Loucy (cell line): Measurements from ENCODE around the gene PLSCR5.
A peak's percentile ranks its signal among the peaks of the same experiment; 100 is the strongest.

Experiments
- H2AFZ ChIP-seq: fragments of 200-600 bp; sonication (generic); 2 replicates; pipeline ENCODE4 v1.6.0; 2016; ENCODE audit warnings: antibody characterized with exemption, mild to moderate bottlenecking, low read length, moderate library complexity
- H3F3A ChIP-seq: fragments of 200-600 bp; 2 replicates; pipeline ENCODE4 v1.6.0; 2016; ENCODE audit warnings: antibody characterized with exemption, low read depth, mild to moderate bottlenecking
- H3K27me3 ChIP-seq: fragments of 200-600 bp; sonication (generic); 2 replicates; pipeline ENCODE4 v1.6.1; 2014; ENCODE audit warnings: low read length, mild to moderate bottlenecking; ENCODE audit not compliant: insufficient read depth, poor library complexity, severe bottlenecking
- H3K36me3 ChIP-seq: fragments of 200-600 bp; sonication (generic); 2 replicates; pipeline ENCODE4 v1.6.1; 2016; ENCODE audit warnings: low read length; ENCODE audit not compliant: insufficient read depth
- H3K4me1 ChIP-seq: fragments of 200-600 bp; sonication (generic); 2 replicates; pipeline ENCODE4 v1.5.1; 2014; ENCODE audit warnings: low read length, mild to moderate bottlenecking; ENCODE audit not compliant: insufficient read depth, poor library complexity, severe bottlenecking
- H3K4me2 ChIP-seq: fragments of 200-600 bp; sonication (generic); 2 replicates; pipeline ENCODE4 v1.6.0; 2014; ENCODE audit warnings: antibody characterized with exemption, low read length, low read depth, mild to moderate bottlenecking; ENCODE audit not compliant: poor library complexity, severe bottlenecking
- H3K4me3 ChIP-seq: fragments of 200-600 bp; sonication (generic); 2 replicates; pipeline ENCODE4 v1.5.1; 2014; ENCODE audit warnings: low read length, mild to moderate bottlenecking, mixed read lengths; ENCODE audit not compliant: poor library complexity, severe bottlenecking
- H3K79me2 ChIP-seq: fragments of 200-600 bp; sonication (generic); 2 replicates; pipeline ENCODE4 v1.6.1; 2014; ENCODE audit warnings: low read length; ENCODE audit not compliant: insufficient read depth
- H3K9ac ChIP-seq: fragments of 200-600 bp; sonication (generic); 2 replicates; pipeline ENCODE4 v1.6.0; 2014; ENCODE audit warnings: mild to moderate bottlenecking, low read depth, low read length, moderate library complexity; ENCODE audit not compliant: poor library complexity, severe bottlenecking
- H3K9me2 ChIP-seq: fragments of 200-600 bp; sonication (generic); replicated peaks from 2 replicates; pipeline ENCODE4 v1.6.1; 2016; ENCODE audit warnings: low read depth, low read length, mixed read lengths
- H3K9me3 ChIP-seq: fragments of 200-600 bp; sonication (generic); 2 replicates; pipeline ENCODE4 v1.6.1; 2014; ENCODE audit warnings: mild to moderate bottlenecking, antibody characterized with exemption, low read length, low read depth; ENCODE audit not compliant: insufficient read depth
- H4K20me1 ChIP-seq: fragments of 200-600 bp; sonication (generic); 2 replicates; pipeline ENCODE4 v1.6.0; 2014; ENCODE audit warnings: antibody characterized with exemption, low read length, mild to moderate bottlenecking; ENCODE audit not compliant: insufficient read depth, poor library complexity, severe bottlenecking
- EZH2phosphoT487 ChIP-seq: fragments of 200-600 bp; IDR thresholded peaks from 2 replicates; pipeline ENCODE4 v1.6.1; 2018; ENCODE audit warnings: antibody characterized with exemption, mild to moderate bottlenecking, moderate library complexity, borderline replicate concordance
- TF ChIP-seq, protein P1 (sequence below): fragments of 200-600 bp; sonication (generic); conservative IDR thresholded peaks from 2 replicates; pipeline ENCODE4 v1.5.1; 2014; ENCODE audit warnings: mild to moderate bottlenecking, antibody characterized with exemption, low read length

The PLSCR5 gene

DNA sequence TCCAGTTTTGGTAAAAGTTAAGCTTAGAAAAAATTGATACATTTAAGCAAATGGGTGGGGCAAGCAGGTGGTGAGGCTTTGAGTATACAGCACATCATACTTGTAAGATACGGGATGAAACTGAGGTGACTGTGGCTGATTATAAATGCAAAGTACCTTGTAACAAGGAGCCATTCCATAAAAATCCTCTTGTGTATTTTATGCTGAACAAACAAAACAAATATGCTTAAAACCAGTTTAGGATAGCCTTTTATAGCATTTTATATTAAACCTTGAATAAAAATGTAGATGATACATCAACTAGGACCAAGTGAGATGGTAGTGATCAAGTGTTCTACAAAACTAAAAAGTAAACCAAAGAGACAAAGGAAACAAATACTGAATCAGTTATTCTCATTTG, 64.2 kb downstream of the PLSCR5 start:
- Histone ChIP-seq H3K79me2 (peaks cover 74% of the 10 kb centered on the region), H3K9me3 (no peaks in the 10 kb centered on the region), H3K4me2 (peak overlapping the region; percentile 91), H2AFZ (no peak overlapping the region), H3K36me3 (no peaks in the 10 kb centered on the region), H3K4me3 (peak overlapping the region; percentile 95), H3K4me1 (peaks cover 51% of the 10 kb centered on the region), H4K20me1 (peaks cover 57% of the 10 kb centered on the region), H3K27me3 (no peaks in the 10 kb centered on the region), H3K9ac (peak overlapping the region; percentile 25), H3F3A (peaks cover under 1% of the 10 kb centered on the region; the same call in 1 of the 2 replicates), H3K9me2 (no peaks in the 10 kb centered on the region)
- TF ChIP-seq, protein P1, sequence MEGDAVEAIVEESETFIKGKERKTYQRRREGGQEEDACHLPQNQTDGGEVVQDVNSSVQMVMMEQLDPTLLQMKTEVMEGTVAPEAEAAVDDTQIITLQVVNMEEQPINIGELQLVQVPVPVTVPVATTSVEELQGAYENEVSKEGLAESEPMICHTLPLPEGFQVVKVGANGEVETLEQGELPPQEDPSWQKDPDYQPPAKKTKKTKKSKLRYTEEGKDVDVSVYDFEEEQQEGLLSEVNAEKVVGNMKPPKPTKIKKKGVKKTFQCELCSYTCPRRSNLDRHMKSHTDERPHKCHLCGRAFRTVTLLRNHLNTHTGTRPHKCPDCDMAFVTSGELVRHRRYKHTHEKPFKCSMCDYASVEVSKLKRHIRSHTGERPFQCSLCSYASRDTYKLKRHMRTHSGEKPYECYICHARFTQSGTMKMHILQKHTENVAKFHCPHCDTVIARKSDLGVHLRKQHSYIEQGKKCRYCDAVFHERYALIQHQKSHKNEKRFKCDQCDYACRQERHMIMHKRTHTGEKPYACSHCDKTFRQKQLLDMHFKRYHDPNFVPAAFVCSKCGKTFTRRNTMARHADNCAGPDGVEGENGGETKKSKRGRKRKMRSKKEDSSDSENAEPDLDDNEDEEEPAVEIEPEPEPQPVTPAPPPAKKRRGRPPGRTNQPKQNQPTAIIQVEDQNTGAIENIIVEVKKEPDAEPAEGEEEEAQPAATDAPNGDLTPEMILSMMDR, result no peak
- no peak for TF ChIP-seq EZH2phosphoT487

DNA sequence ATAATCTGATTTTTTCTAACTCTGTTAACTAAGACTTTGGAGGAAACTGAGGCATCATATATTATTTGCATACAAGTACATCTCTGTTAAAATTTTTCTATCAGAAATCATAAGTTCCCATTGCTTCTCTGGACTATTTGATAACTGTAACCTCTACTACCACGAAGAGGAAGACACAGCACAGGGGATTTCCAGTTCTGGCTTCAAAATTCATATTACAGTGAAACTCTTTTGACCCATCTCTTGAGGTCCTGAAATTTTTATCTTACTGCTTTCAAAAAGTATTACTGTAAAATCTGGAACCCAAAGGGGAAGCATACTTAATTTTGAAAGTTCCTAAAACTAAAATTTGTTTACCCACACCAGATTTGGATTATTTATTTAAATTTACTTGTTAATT, 64.9 kb downstream of the PLSCR5 start:
- Histone ChIP-seq H4K20me1 (peaks cover 60% of the 10 kb centered on the region), H2AFZ (no peak overlapping the region), H3K9me3 (no peaks in the 10 kb centered on the region), H3K9ac (peak overlapping the region; percentile 25), H3K9me2 (no peaks in the 10 kb centered on the region), H3F3A (no peaks in the 10 kb centered on the region), H3K4me2 (peak overlapping the region; percentile 91), H3K36me3 (no peaks in the 10 kb centered on the region), H3K4me1 (peaks cover 54% of the 10 kb centered on the region), H3K79me2 (peaks cover 74% of the 10 kb centered on the region), H3K4me3 (peak overlapping the region; percentile 95), H3K27me3 (no peaks in the 10 kb centered on the region)
- TF ChIP-seq, protein P1, result no peak
- no peak for TF ChIP-seq EZH2phosphoT487

DNA sequence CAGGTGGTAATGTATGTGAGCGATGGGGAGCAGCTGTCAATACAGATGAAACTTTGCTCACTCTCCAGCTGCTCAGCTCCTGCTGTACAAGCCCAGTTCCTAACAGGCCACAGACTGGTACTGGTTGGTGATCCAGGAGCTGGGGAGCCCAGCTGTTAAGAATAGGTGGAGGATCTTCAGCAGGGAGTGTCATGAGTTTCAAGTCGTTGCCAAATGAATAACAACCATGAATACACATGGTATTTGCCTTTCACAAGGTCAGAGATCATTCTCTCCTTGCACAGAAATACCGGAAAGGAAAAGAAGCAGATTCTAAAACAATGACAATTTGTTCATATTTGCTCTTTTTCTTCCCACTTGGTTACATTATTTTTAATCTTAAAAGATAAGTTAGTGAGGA, 65.8 kb downstream of the PLSCR5 start:
- Histone ChIP-seq H3K4me2 (peak overlapping the region; percentile 91), H3K36me3 (no peaks in the 10 kb centered on the region), H3F3A (no peaks in the 10 kb centered on the region), H3K9me3 (no peaks in the 10 kb centered on the region), H3K79me2 (peaks cover 74% of the 10 kb centered on the region), H3K27me3 (no peaks in the 10 kb centered on the region), H2AFZ (no peak overlapping the region), H3K4me1 (peaks cover 54% of the 10 kb centered on the region), H3K9ac (no peak overlapping the region), H3K4me3 (no peak overlapping the region), H3K9me2 (no peaks in the 10 kb centered on the region), H4K20me1 (peaks cover 60% of the 10 kb centered on the region)
- TF ChIP-seq, protein P1, result no peak
- TF ChIP-seq EZH2phosphoT487, result no peak
